Thoracic aorta (tissue), 2 donors: ENCODE measurements around the gene HMCN2. TPM values are rescaled to one million over a fixed set of nuclear protein-coding genes. Genes with fewer than 3 reads are reported as not detected.

Source experiments
- ATAC-seq: fragments of 150-250 bp; one replicate; pipeline ENCODE4 v1.8.0; 2017; ENCODE audit warnings: low read depth; ENCODE audit not compliant: insufficient number of reproducible peaks, low FRiP score
- DNase-seq: peaks from one replicate; pipeline ENCODE4 v3.0.0-alpha.2; 2020; ENCODE audit warnings: low spot score
- H3K27ac ChIP-seq, 2 donors: fragments of 200-600 bp; sonication (generic); 1 replicate in 1 of 2; 2 replicates in 1 of 2; pipeline ENCODE4 v1.5.1; 2016; ENCODE audit warnings: mild to moderate bottlenecking in 2 of 2, moderate library complexity in 2 of 2
- H3K27me3 ChIP-seq: fragments of 200-600 bp; sonication (generic); replicated peaks from 2 replicates; pipeline ENCODE4 v1.6.0; 2016; ENCODE audit warnings: mild to moderate bottlenecking; ENCODE audit not compliant: insufficient read depth
- H3K36me3 ChIP-seq: fragments of 200-600 bp; sonication (generic); one replicate; pipeline ENCODE4 v1.5.1; 2016
- H3K4me1 ChIP-seq, 2 donors: fragments of 200-600 bp; sonication (generic); 1 replicate in 1 of 2; 2 replicates in 1 of 2; pipeline versions ENCODE4 v1.5.1 to v1.6.0; 2016; ENCODE audit warnings: low read depth in 2 of 2, mild to moderate bottlenecking in 1 of 2; ENCODE audit not compliant: control insufficient read depth in 1 of 2
- H3K4me3 ChIP-seq: fragments of 200-600 bp; sonication (generic); 2 replicates; pipeline ENCODE4 v1.5.1; 2016; ENCODE audit warnings: mild to moderate bottlenecking
- H3K9me3 ChIP-seq: fragments of 200-600 bp; sonication (generic); 2 replicates; pipeline ENCODE4 v1.5.1; 2016
- total RNA-seq, 2 donors: library from RNA; depleted of rRNA; stranded (reverse); fragments of >200 nt; gene quantifications; one replicate each; pipeline versions ENCODE4 v1.1.0 to v1.2.3, GENCODE V29; 2016
- TF ChIP-seq, protein P1 (sequence below): fragments of 200-600 bp; sonication (generic); IDR thresholded peaks from one replicate; pipeline ENCODE4 v1.5.1; 2019; ENCODE audit warnings: antibody characterized with exemption

HMCN2 gene
- total RNA-seq, 2 donors from 2014 or later = 2.4 to 6.3 TPM

DNA sequence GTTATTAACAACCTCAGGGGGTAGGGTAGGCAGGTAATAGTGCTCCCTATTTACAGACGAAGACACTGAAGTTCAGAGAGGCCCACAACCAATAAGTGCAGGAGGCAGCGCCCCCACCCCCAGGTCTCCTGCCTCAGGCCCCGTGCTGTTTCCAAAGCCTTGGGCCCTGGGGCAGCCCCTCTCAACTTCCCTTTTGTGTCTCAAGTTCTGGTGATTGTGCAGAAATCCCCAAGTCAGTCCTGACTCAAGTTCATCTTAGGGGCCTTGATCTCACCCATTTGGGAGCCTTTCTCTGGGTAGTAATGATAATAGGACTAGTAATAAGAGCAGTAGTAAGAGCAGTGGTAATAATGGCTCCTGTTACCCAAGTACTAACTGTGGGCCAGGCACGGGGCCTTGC is 143.7 kb downstream of the HMCN2 start:
- H3K36me3 ChIP-seq = no peaks in the 10 kb centered on the region

DNA sequence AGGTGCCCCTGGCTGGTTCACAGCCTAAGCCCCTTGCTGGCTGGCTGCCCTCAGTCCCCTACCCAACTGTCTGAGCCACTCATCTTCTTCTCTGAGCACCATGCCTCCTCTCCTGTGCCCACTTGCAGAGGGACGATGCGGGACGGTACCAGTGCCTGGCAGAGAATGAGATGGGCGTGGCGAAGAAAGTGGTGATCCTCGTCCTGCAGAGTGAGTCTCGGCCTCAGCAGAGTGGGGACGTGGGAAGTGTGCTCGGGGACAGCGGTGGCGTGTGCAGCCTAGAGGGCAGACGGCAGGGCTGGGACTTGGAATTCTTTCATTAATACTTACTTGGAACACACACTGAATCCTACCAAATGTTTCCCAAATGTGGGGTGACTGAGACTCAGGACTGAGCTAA is 144.9 kb downstream of the HMCN2 start:
- no peak for ATAC-seq
- no peaks in the 10 kb centered on the region for H3K36me3 ChIP-seq

More for the DNA sequence above, 143.7 kb downstream of the HMCN2 start:
- no peaks in the 10 kb centered on the region for H3K27me3 ChIP-seq
- no peaks in the 10 kb centered on the region for H3K9me3 ChIP-seq
- TF ChIP-seq, protein P1, sequence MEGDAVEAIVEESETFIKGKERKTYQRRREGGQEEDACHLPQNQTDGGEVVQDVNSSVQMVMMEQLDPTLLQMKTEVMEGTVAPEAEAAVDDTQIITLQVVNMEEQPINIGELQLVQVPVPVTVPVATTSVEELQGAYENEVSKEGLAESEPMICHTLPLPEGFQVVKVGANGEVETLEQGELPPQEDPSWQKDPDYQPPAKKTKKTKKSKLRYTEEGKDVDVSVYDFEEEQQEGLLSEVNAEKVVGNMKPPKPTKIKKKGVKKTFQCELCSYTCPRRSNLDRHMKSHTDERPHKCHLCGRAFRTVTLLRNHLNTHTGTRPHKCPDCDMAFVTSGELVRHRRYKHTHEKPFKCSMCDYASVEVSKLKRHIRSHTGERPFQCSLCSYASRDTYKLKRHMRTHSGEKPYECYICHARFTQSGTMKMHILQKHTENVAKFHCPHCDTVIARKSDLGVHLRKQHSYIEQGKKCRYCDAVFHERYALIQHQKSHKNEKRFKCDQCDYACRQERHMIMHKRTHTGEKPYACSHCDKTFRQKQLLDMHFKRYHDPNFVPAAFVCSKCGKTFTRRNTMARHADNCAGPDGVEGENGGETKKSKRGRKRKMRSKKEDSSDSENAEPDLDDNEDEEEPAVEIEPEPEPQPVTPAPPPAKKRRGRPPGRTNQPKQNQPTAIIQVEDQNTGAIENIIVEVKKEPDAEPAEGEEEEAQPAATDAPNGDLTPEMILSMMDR = no peak
- DNase-seq = no peak
- no peak for ATAC-seq
- no peak overlapping the region for H3K27ac ChIP-seq
- no peak overlapping the region for H3K4me3 ChIP-seq
- no peaks in the 10 kb centered on the region for H3K4me1 ChIP-seq

DNA sequence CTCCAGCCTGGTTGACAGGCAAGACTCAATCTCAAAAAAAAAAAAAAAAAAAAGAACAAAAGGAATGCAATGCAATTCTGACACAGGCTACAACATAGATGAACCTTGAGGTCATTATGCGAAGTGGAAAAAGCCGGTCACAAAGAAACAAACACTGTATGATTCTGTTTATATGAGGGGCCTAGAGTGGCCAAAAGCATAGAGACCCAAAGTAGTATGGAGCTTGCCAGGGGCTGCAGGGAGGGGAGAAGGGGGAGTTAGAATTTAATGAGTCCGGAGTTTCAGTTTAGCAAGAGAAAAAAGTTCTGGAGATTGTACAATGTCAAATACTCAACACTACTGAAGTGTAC is 146.0 kb downstream of the HMCN2 start:
- H3K27me3 ChIP-seq = no peaks in the 10 kb centered on the region
- H3K4me3 ChIP-seq = no peak overlapping the region
- no peak overlapping the region for H3K27ac ChIP-seq
- DNase-seq (no peak), ATAC-seq (no peak)
- no peaks in the 10 kb centered on the region for H3K4me1 ChIP-seq
- no peaks in the 10 kb centered on the region for H3K36me3 ChIP-seq
- no peaks in the 10 kb centered on the region for H3K9me3 ChIP-seq
- TF ChIP-seq, protein P1 = no peak

More for the DNA sequence above, 144.9 kb downstream of the HMCN2 start:
- H3K9me3 ChIP-seq = no peaks in the 10 kb centered on the region
- H3K4me3 ChIP-seq = no peak overlapping the region
- H3K27me3 ChIP-seq = no peaks in the 10 kb centered on the region
- H3K4me1 ChIP-seq = no peaks in the 10 kb centered on the region
- H3K27ac ChIP-seq = no peak overlapping the region
- TF ChIP-seq, protein P1 = no peak
- DNase-seq = no peak

- Histone ChIP-seq H3K27ac (no peak overlapping the region), H3K9me3 (no peaks in the 10 kb centered on the region), H3K4me3 (no peak overlapping the region), H3K4me1 (no peaks in the 10 kb centered on the region), H3K27me3 (no peaks in the 10 kb centered on the region), H3K36me3 (no peaks in the 10 kb centered on the region)
- DNase-seq (no peak), ATAC-seq (no peak)
- TF ChIP-seq, protein P1 = no peak
Observed at GRCh38 chr9:130414081-130414731, 148.6 kb downstream of the HMCN2 start.

GRCh38 chr9:130414910-130415746 is 149.6 kb downstream of the HMCN2 start:
- Histone ChIP-seq H3K9me3 (no peaks in the 10 kb centered on the region), H3K36me3 (no peaks in the 10 kb centered on the region), H3K4me1 (no peaks in the 10 kb centered on the region), H3K4me3 (no peak overlapping the region), H3K27me3 (no peaks in the 10 kb centered on the region), H3K27ac (no peak overlapping the region)
- DNase-seq (no peak), ATAC-seq (no peak)
- TF ChIP-seq, protein P1 = no peak
